ENCODE measurements around the gene C20orf173.
"Not testable (repeated sequence)": the region's sequence is repeated elsewhere in the genome, so short reads cannot be mapped to it uniquely, and the experiment has no call there.

Gene C20orf173

DNA sequence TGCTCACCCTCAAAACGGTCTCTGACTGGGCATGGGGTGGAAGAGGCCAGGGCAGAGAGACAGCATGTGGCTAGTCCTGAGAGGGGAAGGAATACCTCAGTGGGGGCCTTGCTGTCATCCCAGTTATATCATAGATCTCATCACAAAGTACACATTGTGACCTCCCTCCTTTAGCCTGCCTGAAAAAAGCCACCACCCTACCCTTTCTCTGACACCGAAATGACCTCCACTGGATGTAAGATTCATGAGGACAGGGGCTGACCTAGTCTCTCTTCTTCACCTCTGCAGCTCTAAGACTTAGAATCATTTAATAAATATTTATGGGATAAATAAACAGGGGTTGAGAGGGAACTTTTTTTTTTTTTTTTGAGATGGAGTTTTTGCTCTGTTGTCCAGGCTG lies at the start of gene C20orf173:
TSS of gene C20orf173 (minus strand) at position 101 of the 400 bp plus-strand sequence. CDS start 279 bp downstream, outside the sequence.
- no peak for DNase-seq

GRCh38 chr20:35579196-35579595 lies 49.7 kb upstream of the C20orf173 start:
- no peak for DNase-seq

DNA sequence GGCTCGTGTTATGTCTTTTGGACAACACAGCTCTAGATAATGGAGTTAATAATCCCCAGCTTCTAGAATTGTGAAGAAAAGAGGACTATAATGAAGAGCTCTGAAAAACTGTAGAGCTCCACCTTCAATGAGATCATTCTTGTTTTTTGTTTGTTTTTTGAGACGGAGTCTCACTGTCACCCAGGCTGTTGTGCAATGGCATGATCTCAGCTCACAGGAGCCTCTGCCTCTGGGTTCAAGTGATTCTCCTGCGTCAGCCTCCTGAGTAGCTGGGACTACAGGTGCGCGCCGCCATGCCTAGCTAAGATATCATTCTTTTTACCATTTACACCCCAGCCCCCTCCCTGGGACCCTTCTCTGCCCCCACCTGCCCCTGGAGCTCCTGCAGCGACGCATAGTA lies 49.0 kb upstream of the C20orf173 start:
- DNase-seq, result no peak

GRCh38 chr20:35576816-35577215 lies 47.4 kb upstream of the C20orf173 start:
- DNase-seq, result no peak

GRCh38 chr20:35575958-35576357 lies 46.5 kb upstream of the C20orf173 start:
- no peak for DNase-seq

- DNase-seq, result no peak
These were observed 43.4 kb upstream of the C20orf173 start for GRCh38 chr20:35572838-35573237.

GRCh38 chr20:35571555-35571954 lies 42.1 kb upstream of the C20orf173 start:
- no peak for DNase-seq

GRCh38 chr20:35568645-35569044 lies 39.2 kb upstream of the C20orf173 start:
- no peak for DNase-seq

DNA sequence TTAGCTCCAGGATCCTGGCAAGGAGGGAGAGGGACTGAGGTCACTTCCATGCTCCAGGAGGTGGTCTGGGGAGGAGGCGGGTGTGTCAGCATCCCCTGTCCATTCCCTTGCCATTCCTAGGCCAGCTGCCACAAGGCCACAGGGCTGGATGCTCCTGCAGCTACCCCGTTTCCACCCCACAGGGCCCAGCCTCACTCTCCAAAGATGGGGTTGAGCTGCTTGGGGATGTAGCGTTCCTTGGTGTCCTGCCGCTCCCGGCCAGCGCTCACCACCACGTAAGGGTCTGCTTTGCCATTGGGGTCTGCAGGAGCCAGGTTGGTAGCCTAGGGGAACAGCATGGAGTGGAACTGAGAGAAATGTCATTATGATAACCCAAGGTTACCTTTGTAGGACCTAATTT lies 35.5 kb upstream of the C20orf173 start:
- DNase-seq, result no peak

GRCh38 chr20:35563834-35564233 lies 34.4 kb upstream of the C20orf173 start:
- no peak for DNase-seq

DNA sequence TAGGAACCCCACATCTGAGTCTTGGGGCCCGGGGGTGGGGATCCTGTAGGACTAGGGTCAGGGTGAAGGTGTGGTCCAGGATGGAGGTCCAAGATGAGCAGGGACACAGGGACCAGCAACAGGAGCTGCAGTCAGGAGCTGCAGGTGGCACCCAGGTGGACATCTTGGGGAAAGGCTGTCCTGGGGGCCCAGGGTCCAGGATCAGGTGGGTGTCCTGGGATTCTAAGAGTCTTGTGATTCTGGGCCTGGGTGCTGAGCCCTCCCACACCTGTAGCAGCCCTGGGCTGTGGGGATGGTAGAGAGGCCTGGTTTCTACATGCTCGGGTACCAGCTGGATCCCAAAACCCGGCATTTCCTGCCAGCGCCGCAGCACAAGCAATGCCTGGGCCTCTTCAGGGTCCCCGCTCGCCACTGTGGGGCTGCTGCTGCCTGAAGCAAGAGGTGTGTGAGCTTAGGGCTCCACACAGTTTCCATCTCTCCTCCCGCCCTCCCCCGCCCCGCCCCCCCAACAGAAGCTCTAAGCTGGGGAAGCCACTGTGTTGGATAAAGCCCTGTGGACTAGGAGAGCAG lies 33.2 kb upstream of the C20orf173 start:
- DNase-seq, result no peak

DNA sequence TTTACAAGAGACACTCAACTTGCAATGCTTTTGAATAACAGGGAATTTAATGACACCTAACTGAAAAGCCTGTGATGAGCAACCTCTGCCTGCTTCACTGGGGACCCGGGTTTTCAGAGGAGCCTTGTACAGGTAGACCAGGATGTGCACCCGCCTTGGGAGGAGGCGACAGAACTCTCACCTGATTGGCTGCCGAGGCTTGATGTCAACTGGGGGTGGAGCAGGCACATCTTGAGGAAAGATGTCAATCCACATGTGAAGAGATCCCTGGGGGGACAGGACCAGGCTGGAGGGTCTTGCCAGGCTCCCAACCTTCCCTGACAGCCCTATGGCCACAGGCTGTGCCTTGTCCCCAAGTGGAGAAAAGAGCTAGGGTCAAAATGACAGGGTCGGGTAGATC lies 32.2 kb upstream of the C20orf173 start:
- DNase-seq, result no peak

- DNase-seq, result peak; percentile 6
These were observed 31.8 kb upstream of the C20orf173 start for GRCh38 chr20:35561268-35561667.

- DNase-seq, result no peak
These were observed 31.1 kb upstream of the C20orf173 start for GRCh38 chr20:35560541-35560940.

DNA sequence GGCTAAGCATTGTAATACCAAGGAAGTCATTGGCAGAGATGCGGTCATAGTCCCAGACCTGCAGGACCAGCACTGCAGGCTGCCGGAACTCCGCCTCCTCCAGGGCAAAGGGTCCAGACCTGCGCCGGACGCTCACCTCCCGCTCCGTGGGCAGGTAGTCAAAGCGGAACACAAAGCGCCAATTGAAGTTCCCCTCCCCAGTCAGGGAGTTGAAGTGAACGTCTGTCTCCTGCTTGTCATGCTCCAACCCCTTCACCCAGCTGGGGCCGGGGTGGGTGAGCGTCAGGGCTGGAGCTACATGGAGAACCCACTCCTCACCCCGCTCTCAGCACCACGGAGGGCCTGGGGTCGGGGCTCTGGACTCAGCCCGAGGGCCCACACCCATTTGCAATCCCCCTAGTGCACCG lies 30.7 kb upstream of the C20orf173 start:
- DNase-seq, result no peak

- no peak for DNase-seq
These were observed 29.7 kb upstream of the C20orf173 start for GRCh38 chr20:35559042-35559693.

DNA sequence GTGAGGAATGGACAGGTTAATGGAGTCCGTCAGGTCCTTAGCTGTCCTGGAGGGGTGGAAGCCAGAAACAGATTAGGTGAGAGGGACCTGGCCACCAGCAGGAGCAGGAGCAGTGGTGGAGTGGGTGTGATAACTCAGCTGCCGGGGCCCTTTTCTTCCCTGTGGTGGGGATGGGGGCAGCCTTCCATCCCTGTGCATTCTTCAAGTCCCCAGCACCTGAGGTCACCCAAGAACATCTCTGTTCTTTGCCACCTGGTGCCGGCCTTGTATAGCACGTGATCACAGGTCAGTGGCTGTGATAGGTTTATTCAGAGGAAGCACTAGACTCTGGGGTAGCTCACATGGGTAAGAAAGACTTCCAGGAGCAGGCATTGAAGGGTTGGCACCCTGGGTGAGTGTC lies 29.0 kb upstream of the C20orf173 start:
- no peak for DNase-seq

DNA sequence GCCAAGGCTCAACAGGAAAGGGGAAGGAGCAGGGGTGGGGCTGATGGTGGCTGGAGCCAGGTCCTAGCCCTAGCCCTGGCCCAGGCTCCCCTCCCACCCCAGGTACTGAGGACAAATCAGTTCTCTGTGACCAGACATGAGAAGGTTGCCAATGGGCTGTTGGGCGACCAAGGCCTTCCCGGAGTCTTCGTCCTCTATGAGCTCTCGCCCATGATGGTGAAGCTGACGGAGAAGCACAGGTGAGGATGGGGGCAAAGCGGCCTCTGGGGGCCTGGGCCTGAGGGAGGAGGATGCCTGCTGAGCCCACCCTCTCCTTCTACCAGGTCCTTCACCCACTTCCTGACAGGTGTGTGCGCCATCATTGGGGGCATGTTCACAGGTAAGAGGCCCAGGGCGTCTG lies 27.4 kb upstream of the C20orf173 start:
- no peak for DNase-seq

GRCh38 chr20:35555951-35556645 lies 26.6 kb upstream of the C20orf173 start:
- no peak for DNase-seq

DNA sequence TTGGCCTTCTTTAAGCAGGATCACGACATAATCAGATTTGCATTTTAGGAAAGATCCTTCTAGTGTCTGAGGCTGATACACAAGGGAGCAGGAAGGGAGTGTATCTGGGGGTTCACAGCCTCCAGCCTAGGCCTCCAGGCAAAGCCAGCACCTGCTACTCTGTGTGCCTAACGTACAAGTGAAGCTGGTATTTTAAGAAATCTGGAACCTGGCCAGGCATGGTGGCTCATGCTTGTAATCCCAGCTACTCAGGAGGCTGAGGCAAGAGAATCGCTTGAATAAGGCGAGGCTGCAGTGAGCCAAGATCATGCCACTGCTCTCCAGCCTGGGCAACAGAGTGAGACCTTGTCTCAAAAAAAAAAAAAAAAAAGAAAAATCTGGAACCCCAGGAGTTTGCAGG lies 26.0 kb upstream of the C20orf173 start:
- not testable (repeated sequence) for DNase-seq

DNA sequence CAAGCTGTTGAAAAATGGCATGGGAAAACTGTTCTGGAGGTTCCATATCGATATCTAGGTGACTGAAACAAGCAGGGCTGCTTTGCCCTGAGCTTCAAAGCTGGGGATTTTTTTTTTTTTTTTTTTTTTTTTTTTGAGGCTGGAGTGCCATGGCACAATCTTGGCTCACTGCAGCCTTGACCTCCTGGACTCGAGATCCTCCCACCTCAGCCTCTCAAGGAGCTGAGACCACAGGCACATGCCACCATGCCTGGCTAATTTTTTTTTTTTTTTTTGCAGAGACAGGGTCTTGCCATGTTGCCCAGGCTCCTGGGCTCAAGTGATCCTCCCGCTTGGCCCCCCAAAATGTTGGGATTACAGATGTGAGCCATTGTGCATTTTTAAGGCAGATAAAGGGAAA lies 23.5 kb upstream of the C20orf173 start:
- no peak for DNase-seq

GRCh38 chr20:35551503-35551902 lies 22.1 kb upstream of the C20orf173 start:
- DNase-seq, result no peak

DNA sequence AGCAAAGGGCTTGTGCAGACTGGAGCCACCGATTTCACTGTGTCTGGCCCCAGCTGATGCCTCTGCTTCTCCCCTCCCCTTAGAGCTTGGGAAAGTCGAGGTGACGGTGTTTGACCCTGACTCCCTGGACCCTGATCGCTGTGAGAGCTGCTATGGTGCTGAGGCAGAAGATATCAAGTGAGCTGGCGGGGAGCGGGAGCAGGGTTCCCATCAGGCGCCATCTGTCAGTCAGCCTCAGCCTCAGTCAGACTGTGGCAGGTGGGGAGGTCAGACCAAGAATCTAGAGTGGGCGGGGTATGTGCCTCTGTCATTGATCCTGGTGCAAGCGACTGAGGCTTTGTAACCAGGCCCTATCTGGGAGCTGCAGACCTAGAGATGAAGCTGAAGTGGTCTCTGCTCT lies 17.9 kb upstream of the C20orf173 start:
- no peak for DNase-seq

GRCh38 chr20:35546127-35546526 lies 16.7 kb upstream of the C20orf173 start:
- DNase-seq, result no peak
